Measurements from ENCODE around the gene PITPNC1.
A peak's percentile ranks its signal among the peaks of the same experiment; 100 is the strongest.

The PITPNC1 gene

GRCh38 chr17:67504182-67504581, 127.1 kb downstream of the PITPNC1 start:
- TF ChIP-seq CTCF (IDR thresholded peaks at IDR 0.05; ENCODE audit: extremely low read depth, insufficient read depth, missing control alignments) = no peak
- in situ Hi-C loops (cut with MboI; ENCODE audit: low pct_unique_long_range_greater_than_20kb, low sequenced_read_pairs, unreplicated experiment) = no loop called here
- no peak for DNase-seq (ENCODE audit: low spot score)

- TF ChIP-seq CTCF (IDR thresholded peaks at IDR 0.05; ENCODE audit: extremely low read depth, insufficient read depth, missing control alignments) = no peak
- in situ Hi-C loops (cut with MboI; ENCODE audit: low pct_unique_long_range_greater_than_20kb, low sequenced_read_pairs, unreplicated experiment) = no loop called here
- no peak for DNase-seq (ENCODE audit: low spot score)
Observed at GRCh38 chr17:67506966-67507365, 129.9 kb downstream of the PITPNC1 start.

GRCh38 chr17:67509390-67510287, 132.6 kb downstream of the PITPNC1 start:
- no peak for TF ChIP-seq CTCF (IDR thresholded peaks at IDR 0.05; ENCODE audit: extremely low read depth, insufficient read depth, missing control alignments)
- in situ Hi-C loops (cut with MboI; ENCODE audit: low pct_unique_long_range_greater_than_20kb, low sequenced_read_pairs, unreplicated experiment) = no loop called here
- DNase-seq (ENCODE audit: low spot score) = peak; percentile 40

- no peak for DNase-seq (ENCODE audit: low spot score)
- no peak for TF ChIP-seq CTCF (IDR thresholded peaks at IDR 0.05; ENCODE audit: extremely low read depth, insufficient read depth, missing control alignments)
- in situ Hi-C loops (cut with MboI; ENCODE audit: low pct_unique_long_range_greater_than_20kb, low sequenced_read_pairs, unreplicated experiment) = no loop called here
Observed at GRCh38 chr17:67511012-67511411, 133.9 kb downstream of the PITPNC1 start.

- no peak for TF ChIP-seq CTCF (IDR thresholded peaks at IDR 0.05; ENCODE audit: extremely low read depth, insufficient read depth, missing control alignments)
- no peak for DNase-seq (ENCODE audit: low spot score)
- in situ Hi-C loops (cut with MboI; ENCODE audit: low pct_unique_long_range_greater_than_20kb, low sequenced_read_pairs, unreplicated experiment) = no loop called here
Observed at GRCh38 chr17:67511804-67512203, 134.7 kb downstream of the PITPNC1 start.

GRCh38 chr17:67514998-67515397, 137.9 kb downstream of the PITPNC1 start:
- in situ Hi-C loops (cut with MboI; ENCODE audit: low pct_unique_long_range_greater_than_20kb, low sequenced_read_pairs, unreplicated experiment) = no loop called here
- DNase-seq (ENCODE audit: low spot score) = peak; percentile 50

More at GRCh38 chr17:67514998-67515397, 137.9 kb downstream of the PITPNC1 start:
- no peak for TF ChIP-seq CTCF (IDR thresholded peaks at IDR 0.05; ENCODE audit: extremely low read depth, insufficient read depth, missing control alignments)
